M059J (cell line): ENCODE measurements around the gene ANO2. TPM values are rescaled to one million over a fixed set of nuclear protein-coding genes. Genes with fewer than 3 reads are reported as not detected.
"Not testable (repeated sequence)": the region's sequence is repeated elsewhere in the genome, so short reads cannot be mapped to it uniquely, and the experiment has no call there.

ENCODE experiments used
- DNase-seq: peaks from one replicate; pipeline ENCODE4 v3.0.0-alpha.2; 2012; ENCODE audit warnings: low read depth
- total RNA-seq: library from RNA; depleted of rRNA; stranded (reverse); fragments of >200 nt; shearing (Covaris generic); gene quantifications from 2 replicates; pipeline ENCODE4 v1.2.3, GENCODE V29; 2014

ANO2 gene
- total RNA-seq, 1 experiment from 2014 or later = 0.86 TPM

GRCh38 chr12:5669624-5670023 is 275.4 kb downstream of the ANO2 start:
- not testable (repeated sequence) for DNase-seq

GRCh38 chr12:5665615-5666014 is 279.4 kb downstream of the ANO2 start:
- DNase-seq = peak; percentile 84

- no peak for DNase-seq
Measured at GRCh38 chr12:5661811-5662210, 283.2 kb downstream of the ANO2 start.

- no peak for DNase-seq
Measured at GRCh38 chr12:5660238-5660637, 284.8 kb downstream of the ANO2 start.

GRCh38 chr12:5658339-5658941 is 286.6 kb downstream of the ANO2 start:
- DNase-seq = not testable (repeated sequence)

- DNase-seq = peak; percentile 32
Measured at GRCh38 chr12:5656836-5657235, 288.2 kb downstream of the ANO2 start.

GRCh38 chr12:5655120-5655519 is 289.9 kb downstream of the ANO2 start:
- no peak for DNase-seq

GRCh38 chr12:5654019-5654418 is 291.0 kb downstream of the ANO2 start:
- no peak for DNase-seq

- DNase-seq = no peak
Measured at GRCh38 chr12:5650829-5651461, 294.1 kb downstream of the ANO2 start.

GRCh38 chr12:5650281-5650680 is 294.8 kb downstream of the ANO2 start:
- no peak for DNase-seq

GRCh38 chr12:5648692-5649359 is 296.2 kb downstream of the ANO2 start:
- DNase-seq = peak; percentile 50

- DNase-seq = no peak
Measured at GRCh38 chr12:5643266-5643665, 301.8 kb downstream of the ANO2 start.

- DNase-seq = no peak
Measured at GRCh38 chr12:5637698-5638097, 307.4 kb downstream of the ANO2 start.

GRCh38 chr12:5636907-5637306 is 308.2 kb downstream of the ANO2 start:
- no peak for DNase-seq

GRCh38 chr12:5633106-5633505 is 312.0 kb downstream of the ANO2 start:
- DNase-seq = no peak

GRCh38 chr12:5632453-5632852 is 312.6 kb downstream of the ANO2 start:
- DNase-seq = no peak

GRCh38 chr12:5631497-5631896 is 313.6 kb downstream of the ANO2 start:
- DNase-seq = no peak

- no peak for DNase-seq
Measured at GRCh38 chr12:5630726-5631125, 314.3 kb downstream of the ANO2 start.

- DNase-seq = no peak
Measured at GRCh38 chr12:5628501-5628900, 316.6 kb downstream of the ANO2 start.

- DNase-seq = no peak
Measured at GRCh38 chr12:5627053-5627630, 317.9 kb downstream of the ANO2 start.

GRCh38 chr12:5626151-5626550 is 318.9 kb downstream of the ANO2 start:
- no peak for DNase-seq

GRCh38 chr12:5624486-5625272 is 320.4 kb downstream of the ANO2 start:
- DNase-seq = no peak
